ENCODE results near the gene METTL3.

Gene METTL3

DNA sequence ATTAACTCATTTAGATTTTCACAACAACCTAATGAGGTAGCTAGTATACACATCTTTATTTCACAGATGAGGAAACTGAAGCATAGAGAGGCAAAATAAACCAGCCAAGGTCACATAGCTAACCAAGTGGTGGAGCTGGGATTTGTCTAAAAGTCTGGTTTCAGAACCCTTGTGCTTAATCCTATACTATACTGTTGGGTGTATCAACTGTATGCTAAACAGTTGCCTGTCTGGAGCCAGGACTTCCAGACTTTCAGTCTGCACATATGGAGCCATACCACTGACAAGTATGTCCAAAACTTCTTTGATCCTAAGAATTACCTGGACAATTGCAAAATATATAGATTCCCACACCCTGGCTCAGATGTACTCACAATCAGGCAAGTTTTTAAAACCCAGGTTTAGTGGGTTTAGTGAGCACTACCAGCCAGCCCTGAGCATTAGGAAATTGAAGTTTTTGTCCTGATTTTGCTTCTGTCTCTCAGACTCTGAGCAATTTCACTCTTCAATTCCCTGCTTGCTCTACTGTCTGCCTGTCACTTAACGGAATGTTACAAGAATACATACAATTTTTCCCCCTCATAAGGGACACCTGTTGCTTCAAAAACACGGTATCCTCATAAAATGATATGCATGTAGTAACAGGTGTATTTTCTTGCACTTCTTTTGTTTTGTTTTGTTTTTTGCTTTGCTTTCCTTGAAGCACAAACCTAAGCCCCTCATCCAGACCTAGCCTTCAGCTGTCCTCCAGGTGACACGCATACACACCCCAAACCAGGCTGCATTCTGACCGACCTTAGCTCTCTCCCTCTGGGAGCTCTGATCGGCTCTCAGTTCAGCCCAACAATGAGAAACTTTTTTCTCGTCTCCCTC, 24.6 kb upstream of the METTL3 start:
- H3K4me3 ChIP-seq (ENCODE audit: low read depth, low read length), result no peak overlapping the region
- in situ Hi-C loops (cut with HindIII; ENCODE audit: low sequenced_read_pairs), result no loop called here
- TF ChIP-seq, protein P1, sequence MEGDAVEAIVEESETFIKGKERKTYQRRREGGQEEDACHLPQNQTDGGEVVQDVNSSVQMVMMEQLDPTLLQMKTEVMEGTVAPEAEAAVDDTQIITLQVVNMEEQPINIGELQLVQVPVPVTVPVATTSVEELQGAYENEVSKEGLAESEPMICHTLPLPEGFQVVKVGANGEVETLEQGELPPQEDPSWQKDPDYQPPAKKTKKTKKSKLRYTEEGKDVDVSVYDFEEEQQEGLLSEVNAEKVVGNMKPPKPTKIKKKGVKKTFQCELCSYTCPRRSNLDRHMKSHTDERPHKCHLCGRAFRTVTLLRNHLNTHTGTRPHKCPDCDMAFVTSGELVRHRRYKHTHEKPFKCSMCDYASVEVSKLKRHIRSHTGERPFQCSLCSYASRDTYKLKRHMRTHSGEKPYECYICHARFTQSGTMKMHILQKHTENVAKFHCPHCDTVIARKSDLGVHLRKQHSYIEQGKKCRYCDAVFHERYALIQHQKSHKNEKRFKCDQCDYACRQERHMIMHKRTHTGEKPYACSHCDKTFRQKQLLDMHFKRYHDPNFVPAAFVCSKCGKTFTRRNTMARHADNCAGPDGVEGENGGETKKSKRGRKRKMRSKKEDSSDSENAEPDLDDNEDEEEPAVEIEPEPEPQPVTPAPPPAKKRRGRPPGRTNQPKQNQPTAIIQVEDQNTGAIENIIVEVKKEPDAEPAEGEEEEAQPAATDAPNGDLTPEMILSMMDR (IDR thresholded peaks at IDR 0.05; ENCODE audit: low read depth, low read length, missing control alignments), result no peak
- DNase-seq (ENCODE audit: low read depth), result no peak

DNA sequence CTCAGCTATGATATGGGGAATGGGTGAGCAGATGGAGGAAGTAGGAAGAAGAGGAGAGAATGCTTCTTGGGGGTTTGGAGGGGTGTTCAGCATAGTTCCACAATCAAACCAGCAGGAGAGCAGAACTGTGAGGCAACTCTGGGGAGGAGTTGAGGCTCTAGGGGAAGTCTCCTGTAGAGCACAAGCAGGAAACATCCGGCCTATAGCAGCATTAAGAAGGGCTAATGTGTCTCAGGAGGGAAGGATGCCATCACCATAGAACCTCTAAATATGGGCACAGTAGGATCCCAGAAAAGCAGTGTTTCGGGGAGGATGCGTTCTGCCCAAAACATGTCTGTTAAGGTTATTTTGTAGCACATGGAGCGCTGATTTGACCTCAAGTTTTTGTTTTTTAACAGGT, 23.4 kb upstream of the METTL3 start:
- no peak overlapping the region for H3K4me3 ChIP-seq (ENCODE audit: low read depth, low read length)
- no peak for DNase-seq (ENCODE audit: low read depth)
- TF ChIP-seq, protein P1 (IDR thresholded peaks at IDR 0.05; ENCODE audit: low read depth, low read length, missing control alignments), result no peak
- in situ Hi-C loops (cut with HindIII; ENCODE audit: low sequenced_read_pairs), result no loop called here

DNA sequence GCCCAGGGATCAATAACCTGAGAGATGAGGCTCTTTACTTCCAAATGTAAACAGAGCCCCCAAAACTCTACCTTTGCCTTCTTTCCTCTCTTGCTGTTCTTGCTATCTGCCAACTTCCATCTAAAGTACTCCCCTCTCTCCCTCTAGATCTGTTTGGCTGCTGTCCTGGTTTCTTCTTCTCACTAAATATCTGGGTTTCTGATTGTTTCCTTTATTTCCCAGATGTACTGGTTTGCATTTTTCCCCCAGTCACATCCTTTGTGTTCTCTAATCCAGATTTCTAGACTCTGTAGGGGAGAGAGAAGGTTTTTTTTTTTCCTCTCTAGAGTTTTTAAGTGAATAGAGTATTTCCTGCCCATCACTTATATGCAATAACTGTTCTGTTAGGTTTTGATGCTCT, 22.2 kb upstream of the METTL3 start:
- TF ChIP-seq, protein P1 (IDR thresholded peaks at IDR 0.05; ENCODE audit: low read depth, low read length, missing control alignments), result no peak
- in situ Hi-C loops (cut with HindIII; ENCODE audit: low sequenced_read_pairs), result no loop called here
- no peak overlapping the region for H3K4me3 ChIP-seq (ENCODE audit: low read depth, low read length)
- DNase-seq (ENCODE audit: low read depth), result no peak

DNA sequence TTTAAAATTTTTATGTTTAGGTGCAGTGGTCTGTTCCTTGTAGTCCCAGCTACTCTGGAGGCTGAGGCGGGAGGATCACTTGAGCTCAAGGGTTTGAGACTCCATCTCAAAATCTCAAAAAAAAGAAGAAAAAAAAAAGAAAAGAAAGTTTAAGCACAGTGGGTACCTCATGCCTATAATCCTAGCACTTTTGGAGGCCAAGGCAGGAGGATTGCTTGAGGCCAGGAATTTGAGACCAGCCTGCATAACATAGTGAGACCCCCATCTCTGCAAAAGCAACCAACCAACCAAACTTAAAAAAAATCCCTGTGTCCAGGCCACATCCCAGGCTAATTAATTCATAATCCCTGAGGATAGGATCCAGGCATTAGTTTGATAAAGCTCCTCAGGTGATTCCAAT, 18.4 kb upstream of the METTL3 start:
- in situ Hi-C loops (cut with HindIII; ENCODE audit: low sequenced_read_pairs), result no loop called here
- no peak overlapping the region for H3K4me3 ChIP-seq (ENCODE audit: low read depth, low read length)
- no peak for DNase-seq (ENCODE audit: low read depth)
- TF ChIP-seq, protein P1 (IDR thresholded peaks at IDR 0.05; ENCODE audit: low read depth, low read length, missing control alignments), result no peak

DNA sequence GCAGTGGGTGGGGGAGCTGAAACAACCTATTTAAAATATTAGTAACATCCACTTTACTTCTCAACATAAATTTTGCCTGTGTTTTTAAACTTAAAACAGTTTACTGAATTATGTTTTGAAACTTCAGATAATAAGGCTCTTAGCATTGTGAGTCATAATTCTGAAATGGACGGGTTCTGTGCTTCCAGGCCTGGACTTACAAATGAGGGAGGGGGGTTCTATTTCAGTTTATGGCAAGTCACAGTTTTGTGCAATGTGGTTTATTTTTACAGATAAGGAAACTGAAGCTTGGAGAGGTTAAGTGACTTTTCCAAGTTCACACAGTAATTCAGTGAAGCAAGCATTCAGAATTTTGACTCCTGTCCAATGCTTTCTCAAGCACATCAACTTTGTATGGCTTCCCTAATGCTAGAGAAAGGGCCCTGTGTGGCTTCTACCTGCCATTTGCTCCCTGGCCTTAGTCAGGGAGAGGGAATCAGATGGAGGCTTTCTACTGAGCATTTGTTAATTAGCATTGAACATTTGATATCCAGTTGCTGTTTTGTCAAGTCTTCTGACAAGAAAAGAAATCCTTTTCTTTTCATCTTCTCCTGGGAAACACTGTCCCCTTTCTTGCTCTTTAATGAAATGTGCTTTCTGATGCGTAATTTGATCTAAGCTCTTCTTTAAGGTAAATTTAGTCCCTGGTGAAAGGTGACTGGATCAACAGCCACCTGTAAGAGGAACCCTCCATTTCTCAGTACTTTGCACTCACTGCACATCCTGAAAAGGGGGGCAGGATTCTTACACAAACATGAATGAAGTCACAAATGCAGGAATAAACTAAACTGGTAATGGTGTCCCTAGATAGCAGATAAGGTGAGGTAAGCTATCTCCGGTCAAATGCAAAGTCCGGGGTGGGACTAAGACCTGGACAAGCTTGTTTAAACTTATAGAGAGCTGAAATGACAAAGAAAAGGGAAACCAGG, 17.5 kb upstream of the METTL3 start:
- no peak overlapping the region for H3K4me3 ChIP-seq (ENCODE audit: low read depth, low read length)
- TF ChIP-seq, protein P1 (IDR thresholded peaks at IDR 0.05; ENCODE audit: low read depth, low read length, missing control alignments), result no peak
- DNase-seq (ENCODE audit: low read depth), result no peak
- in situ Hi-C loops (cut with HindIII; ENCODE audit: low sequenced_read_pairs), result no loop called here

DNA sequence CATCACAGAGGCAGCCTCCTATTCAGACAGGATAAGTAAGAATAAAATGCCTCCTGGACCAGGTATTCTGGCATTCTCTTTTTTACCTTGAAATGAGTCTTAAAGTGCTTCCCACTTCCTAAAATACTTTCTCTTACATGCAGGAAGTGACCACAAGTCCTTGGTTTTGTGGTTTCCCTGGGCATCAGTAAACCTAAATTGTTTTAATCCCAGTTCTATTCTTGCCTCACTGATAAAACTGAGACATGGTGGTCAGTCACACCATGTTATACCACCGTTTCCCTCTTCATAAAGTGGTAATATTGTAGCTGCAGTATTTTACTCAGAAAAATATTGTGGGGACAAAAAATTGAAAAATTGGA, 16.2 kb upstream of the METTL3 start:
- no peak for DNase-seq (ENCODE audit: low read depth)
- H3K4me3 ChIP-seq (ENCODE audit: low read depth, low read length), result no peak overlapping the region
- in situ Hi-C loops (cut with HindIII; ENCODE audit: low sequenced_read_pairs), result no loop called here
- TF ChIP-seq, protein P1 (IDR thresholded peaks at IDR 0.05; ENCODE audit: low read depth, low read length, missing control alignments), result no peak

Data from astrocyte of the cerebellum (primary cell).